Mesenteric fat pad (tissue), 1 donor: ENCODE results near the gene CYB561D2. TPM values are rescaled to one million over a fixed set of nuclear protein-coding genes. Genes with fewer than 3 reads are reported as not detected.

Experiments
- DNase-seq: peaks from one replicate; pipeline ENCODE4 v3.0.0-alpha.2; 2020; ENCODE audit warnings: low spot score
- total RNA-seq: library from RNA; stranded (reverse); fragmentation: NEBNext Ultra II Directional; extraction: Animal tissue kit (Norgen Biotek cat#: 25700); gene quantifications from one replicate; pipeline ENCODE4 v1.2.1, GENCODE V29; 2021
- donor health status: DM: yes; HTN: yes; CAD: no.

Gene CYB561D2
- total RNA-seq, 1 donor from 2014 or later = 18.1 TPM

DNA sequence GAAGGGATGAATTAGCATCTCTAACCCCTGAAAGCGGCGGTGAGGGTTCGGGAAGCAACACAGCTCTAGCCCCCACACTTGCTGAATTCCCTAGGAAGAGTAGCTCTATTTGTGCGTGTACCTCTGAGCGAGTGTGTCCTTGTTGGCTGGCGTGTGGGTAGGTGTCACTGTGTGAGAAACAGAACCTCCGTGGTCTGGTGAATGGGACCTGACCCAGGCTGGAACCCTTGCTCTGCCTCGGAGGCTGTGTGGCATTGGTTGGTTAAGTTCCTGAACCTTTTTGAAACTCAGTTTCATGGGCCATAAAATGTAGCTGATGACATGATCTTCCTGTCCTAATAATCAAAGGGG, 9.1 kb downstream of the CYB561D2 start:
- DNase-seq = no peak

DNA sequence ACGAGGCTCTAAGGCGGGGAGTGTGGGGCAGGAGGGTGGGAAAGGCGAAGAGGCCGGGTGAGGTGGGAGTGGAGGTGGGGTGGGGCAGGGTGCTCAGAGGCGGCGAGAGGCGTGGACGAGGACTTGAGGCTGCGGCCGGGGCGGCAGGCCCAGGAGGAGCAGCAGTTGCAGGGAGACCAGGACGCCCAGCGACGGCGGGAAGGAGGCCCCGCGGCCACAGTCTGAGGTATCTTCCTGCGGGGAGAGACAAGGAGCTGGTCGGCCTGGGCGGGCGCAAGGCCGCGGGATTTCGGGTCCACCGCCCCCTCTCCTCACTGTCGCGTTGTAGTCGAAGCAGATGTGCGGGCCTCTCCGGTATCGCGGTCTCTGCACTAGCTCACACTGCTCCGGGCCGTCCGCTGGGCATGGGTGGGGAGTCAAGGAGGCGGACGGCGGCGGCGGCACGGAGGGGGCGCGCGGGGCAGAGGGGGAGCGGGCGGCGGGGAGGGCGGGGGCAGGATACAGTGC, 14.0 kb downstream of the CYB561D2 start:
- no peak for DNase-seq

DNA sequence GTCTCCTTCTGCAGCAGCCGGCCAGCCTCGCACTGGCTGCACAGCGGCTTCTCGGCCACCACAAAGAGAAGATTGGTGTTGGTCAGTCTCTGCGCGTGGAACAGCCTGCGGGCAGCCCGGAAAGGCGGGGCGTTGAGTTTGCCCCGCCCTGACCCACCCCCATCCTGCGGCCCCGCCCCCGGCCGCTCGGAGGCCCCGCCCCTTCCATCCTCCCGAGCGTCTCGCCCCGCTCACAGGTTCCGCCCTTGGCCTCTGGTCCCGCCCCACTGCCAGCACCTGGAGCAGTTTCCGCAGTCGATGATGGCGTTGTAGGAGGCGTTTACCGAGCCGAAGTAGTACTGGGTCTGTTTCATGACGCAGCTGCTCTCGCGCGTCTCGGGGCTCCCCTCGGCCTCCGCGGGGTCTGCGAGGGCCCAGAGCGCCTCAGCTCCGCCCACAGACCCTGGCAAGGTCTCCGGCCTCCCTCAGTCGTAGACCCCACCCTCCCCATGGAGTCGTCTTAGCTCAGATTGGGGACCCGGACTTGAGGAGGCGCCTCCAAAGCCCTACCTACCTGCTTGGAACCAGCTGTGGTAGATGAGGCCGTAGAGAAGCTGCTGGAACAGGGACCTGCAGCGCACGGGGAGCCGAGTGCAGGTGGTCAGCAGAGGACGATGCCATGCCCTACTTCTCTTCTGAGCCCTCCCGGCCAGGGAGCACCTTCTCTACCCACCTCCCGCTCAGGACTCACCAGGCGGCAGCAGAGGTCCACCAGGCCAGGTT, 14.6 kb downstream of the CYB561D2 start:
- DNase-seq = peak; percentile 95

DNA sequence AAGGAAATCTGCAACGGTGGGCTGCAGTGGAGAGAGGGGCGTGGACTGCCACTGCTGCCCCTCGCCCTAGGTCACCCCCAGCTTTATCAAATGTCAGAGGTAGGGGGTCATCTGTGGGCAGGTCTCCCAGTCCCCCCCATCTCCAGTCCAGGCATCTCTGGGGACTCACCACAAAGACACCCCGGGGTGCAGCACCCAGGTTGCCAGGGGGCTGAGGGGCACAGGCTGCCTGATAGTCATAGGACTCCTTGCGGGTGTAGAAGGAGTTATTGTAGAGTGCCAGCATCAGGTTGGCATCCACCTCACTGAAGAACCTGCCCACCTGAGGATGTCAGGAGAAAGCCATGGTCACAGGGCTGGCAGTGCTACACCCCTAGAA, 15.2 kb downstream of the CYB561D2 start:
- no peak for DNase-seq

DNA sequence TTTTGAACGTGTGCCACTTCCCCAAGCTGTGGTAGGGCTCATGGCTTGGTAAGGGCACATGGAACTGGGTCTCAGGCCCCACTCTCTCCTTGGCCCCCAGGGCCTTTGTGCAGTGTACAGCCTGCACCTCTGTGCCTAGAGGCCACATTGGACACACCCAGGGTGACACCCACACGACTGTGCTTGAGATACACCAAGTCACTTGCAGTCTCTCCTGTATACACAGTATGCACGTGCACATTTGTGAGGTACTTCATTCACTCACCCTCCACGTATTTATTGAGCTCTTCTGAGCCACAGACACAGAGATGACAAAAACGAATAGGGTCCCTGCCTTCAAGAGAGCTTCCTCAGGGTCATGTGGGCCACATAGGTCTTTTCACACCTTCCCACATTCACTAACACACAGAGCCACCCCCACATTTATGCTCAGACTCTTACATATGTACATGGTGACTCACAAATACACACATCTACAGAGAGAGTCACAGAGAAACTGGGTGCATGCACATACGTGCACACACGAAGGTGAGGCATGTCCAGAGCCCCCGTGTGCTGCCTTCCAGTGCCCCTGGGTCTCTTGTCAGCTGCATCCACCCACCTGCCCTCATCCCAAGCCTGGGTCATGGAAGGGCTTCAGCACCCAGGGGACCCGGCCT, 18.5 kb downstream of the CYB561D2 start:
- no peak for DNase-seq

DNA sequence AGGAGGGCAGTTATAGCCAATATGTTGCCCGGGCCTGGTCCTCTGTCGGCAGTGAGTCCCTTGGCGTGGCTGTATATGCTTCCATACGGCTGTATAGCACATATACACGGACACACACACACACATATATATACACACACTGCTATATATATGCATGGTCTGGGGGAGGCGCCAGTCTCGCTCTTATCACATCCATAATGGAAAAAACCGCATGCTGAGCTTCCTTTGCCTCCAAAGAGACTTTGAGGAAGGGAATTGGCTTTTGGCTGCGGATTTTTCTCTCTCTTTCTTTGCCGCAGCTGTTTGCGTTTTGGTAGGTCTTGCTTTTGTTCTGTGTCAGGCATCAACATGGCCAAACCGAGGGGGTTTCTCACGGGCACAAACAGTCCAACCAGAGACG, 19.9 kb downstream of the CYB561D2 start:
- no peak for DNase-seq

DNA sequence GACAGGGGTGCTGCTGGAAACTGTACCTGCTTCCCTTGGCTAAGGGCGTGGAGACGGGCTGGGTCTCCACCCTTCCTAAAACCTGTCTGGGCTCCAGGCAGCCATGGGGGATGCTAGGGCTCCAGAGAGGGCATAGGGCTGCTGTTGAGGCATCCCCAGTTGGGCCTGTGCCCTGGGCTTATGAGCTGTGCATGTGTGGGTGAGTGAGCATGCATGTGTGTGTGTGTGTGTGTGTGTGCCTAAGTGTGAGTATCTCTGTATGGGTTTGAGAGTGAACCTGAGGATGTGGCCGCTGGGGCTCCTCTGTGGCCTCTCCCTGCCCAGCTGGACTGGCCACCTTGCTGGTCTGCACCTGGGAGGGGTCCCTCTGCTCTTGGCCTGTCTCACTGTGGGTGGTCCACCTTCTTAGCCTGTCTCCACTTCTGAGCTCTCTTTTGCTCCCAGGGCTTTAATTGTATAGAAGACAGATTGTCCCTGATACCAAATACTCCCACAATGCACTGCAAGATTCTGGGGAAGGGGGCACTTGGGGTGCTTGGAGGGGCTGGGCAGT, 20.5 kb downstream of the CYB561D2 start:
- no peak for DNase-seq

DNA sequence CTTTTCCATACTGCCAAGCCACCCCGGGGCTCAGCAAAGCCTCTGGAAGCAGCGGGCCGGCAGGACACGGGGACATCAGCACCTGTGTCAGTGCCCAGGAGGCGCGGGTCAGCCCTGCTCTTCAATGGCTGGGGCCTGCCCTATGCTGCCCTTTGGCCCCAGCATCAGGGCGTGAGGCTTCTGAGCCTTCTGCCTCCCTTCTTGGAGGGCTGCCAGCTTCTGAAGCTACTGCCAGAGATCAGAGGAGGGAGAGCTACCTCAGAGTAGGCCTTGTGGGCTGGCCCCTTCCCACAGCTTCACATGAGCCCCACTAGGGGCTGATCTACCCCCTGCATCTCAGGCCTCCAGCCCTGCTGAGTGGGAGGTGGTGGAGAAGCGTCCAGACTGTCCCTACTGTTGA, 21.7 kb downstream of the CYB561D2 start:
- DNase-seq = no peak

DNA sequence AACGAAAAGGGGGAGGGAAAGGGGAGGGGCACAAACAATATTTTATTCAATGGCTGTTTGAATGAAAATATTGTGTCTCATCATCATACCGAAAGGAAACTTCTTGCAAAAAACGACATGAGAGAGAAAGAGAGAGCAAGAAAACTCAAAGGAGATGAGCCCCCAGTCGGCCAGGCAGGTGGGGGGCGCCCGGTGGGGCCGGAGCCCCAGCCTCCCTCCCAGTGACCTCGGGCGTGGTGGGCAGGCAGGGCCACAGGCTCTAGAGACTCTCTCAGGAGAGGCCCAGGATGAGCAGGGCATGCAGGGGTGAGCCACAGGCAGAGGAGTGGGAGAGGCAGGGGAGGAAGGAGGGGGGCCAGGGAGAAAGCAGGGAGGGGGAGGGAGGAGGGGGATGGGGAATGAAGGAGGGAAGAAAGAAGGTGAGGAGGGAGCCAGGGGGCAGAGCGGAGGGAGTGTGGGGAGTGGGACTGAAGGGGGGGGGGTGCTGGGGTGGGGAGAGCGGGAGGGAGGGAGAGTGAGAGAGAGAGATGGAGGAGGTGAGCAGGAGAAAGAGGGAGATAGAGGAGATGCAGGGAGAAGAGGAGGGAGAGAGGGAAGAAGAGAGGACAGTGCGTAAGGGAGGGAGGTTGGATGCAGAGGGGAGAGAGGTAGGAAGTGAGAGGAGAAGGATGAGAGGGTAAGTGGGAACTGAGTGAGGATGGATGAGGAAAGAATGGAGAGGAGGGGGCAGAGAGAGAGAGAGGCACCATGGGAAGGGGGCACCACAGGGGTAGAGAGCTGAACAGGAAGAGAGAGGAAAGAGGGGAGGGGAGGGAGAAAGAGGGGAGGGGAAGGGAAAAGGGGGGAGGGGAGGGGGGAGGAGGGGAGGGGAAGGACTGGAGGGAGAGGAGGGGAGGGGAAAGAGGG, 22.7 kb downstream of the CYB561D2 start:
- DNase-seq = no peak

DNA sequence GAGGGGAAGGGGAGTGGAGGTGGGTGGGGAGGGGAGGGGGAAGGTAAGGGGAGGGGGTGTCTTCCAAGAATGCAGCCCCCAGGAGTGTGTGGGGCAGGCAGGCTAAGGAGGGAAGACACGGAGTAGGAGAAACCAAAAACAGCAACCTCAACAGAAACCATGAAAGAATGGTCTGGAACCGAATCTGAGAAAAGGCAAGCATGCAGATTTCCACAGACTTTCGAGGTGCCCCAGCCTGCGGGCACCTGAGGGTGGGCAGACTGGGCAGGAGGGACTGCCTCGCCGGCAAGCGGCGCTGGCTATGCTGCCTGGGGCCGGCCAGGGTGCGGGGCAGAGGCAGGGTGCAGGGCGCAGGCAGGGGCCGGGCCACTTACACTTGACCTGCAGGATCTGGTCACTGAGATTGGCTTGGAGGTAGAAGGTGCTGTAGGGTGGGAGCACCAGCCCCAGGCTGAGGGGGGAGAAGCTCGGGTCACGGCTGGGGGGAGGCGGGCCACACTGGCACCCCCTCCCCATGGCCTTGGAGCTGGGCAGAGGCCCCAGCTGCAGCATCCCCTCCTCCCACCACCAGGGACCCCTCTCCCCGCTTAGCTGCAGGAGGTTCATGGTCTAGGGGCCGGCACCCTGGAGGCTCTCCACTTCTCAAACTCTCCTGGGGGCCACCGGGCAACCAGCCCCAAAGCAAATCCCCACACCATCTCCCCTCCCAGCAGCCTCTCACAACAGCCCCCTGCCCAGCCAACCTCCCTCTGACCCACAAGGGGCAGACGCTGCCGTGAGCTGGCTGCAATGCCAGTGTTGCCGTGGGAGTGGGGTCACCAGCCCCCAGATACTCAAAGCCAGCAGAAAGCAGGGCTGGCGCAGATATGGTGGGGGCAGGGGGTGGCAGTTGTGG, 23.9 kb downstream of the CYB561D2 start:
- no peak for DNase-seq

DNA sequence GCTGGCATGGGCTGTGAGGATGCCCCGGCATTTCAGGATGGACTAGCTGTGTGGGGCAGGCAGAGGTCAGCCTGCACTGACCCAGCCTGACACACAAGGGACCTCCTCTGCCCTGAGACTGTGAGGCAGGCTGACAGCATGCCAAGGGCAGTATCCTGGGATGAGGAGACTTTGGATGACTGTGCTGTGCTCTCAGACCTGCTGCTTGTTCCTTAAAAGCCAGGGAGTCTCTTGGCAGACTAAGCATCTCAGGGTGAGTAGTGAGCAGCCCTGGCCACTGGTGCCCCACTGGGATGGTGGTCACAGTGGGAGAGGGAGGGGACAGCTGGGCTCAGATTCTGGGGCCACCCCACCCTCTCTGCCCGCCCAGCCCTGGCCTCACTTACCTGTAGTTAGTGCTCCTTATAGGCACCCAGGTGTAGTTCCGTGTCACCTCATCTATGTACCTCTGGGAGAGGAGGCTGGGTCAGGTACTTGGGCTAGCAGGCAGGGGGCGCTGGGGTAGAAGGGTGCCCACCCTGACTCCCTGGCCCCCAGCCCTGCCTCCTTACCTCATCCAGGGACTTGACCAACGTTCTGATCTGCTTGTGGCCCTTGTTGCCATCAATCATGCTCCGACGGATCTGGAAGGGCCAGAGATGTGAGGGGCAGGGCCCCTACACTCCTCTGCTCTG, 24.7 kb downstream of the CYB561D2 start:
- DNase-seq = no peak

DNA sequence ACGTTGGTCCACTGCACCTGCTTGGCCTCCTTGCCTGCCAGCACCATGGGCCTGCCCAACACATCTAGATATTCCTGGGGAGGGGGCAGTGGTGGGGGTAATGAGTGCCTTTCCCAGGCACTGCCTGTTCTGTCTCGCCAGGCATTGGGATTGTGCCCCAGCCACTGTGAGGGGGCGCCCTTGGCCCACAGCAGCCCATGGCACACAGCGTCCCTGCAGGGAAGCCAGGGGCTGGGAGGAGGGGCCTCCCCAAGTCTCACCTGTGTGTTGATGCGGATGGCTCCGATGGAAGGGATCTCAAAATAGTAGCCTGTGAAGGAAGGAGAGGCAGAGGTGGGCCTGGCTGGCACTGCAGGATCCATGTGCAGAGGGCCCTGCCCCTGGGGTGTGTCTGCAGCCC, 27.4 kb downstream of the CYB561D2 start:
- DNase-seq = no peak

DNA sequence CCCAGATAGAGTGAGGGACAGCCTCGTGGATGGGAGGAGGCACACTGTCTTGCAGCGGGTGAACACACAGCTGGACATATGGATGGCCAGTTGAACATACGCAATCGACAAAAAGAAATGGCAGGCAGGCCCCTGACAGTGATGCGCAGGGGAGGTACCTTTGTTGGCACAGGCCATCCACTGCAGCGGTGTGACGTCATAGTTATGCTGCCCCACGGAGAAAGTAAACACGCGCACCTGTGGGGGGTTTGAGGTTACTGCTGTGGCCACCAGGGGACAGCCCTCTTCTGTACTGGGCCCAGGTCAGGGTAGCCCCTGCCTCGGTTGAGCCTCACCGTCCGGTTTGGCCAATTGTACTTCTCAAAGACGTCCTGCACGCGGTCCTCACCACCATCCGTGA, 28.1 kb downstream of the CYB561D2 start:
- no peak for DNase-seq

DNA sequence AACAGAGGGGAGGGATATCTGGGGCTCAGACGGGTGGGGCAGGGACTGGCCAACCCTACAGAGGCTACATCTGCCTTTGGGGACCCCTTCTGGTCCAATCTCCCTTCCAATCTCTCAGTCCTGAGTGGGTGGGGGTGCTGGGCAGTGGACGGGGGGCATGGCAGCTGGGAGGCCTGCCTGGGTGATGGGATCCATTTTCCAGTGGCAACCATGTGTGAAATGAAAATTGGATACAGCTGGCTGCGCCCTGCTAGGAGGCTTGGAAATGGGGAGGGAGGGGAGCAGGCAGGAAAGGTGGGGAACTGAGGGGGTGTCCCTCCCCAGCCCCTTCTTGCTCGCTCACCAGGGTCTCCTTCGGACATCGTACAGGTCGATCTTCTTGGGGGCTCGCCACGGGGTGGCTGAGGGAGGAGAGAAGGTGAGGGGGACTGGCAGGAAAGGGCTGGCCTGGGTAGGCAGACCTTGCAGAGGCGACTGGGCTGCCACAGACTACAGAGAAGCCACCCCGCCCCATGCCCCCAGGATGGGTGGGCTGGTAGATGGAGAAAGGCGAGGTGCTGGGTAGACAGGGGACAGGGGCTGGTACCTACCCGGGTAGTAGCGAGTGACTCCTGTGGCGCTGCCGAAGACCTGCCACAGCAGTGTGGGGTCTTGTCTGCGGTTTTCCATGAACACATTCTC, 29.9 kb downstream of the CYB561D2 start:
- DNase-seq = no peak

DNA sequence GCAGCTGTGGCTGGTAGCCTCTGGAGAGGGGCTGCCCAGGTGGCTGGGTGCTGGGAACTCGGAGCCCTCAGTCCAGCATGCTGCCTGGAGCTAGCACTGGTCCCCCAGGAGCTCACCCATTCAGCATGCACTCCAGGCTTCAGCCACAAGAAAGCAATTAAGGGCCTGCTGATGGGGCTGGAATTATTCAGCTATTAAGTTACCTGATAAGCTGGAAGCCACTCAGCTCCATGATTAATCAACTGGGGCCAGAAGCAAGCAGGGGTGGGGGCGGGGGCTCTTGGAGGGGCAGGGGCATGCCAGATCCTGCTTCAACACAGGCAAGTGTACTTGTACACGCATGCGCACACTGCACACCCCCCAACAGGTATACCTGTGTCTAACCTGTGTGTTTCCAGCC, 30.7 kb downstream of the CYB561D2 start:
- no peak for DNase-seq

DNA sequence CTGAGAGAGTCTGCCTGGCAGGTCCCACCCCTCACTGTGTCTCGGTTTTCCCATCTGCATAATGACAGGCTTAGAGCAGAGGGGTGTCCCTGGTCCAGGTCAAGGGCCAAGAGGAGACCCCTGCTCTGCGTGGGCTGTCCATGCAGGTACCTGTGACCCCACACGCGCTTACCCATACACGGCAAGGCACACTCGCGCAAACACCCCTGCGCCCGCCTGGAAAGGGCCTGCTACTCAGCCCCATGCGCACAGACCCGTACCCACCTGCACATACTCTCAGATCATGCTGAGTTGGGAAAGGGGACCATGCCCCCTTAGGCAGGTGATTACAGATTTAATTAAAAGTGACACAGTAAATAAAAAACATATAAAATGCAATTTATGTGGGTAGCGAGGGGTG, 32.1 kb downstream of the CYB561D2 start:
- DNase-seq = no peak

DNA sequence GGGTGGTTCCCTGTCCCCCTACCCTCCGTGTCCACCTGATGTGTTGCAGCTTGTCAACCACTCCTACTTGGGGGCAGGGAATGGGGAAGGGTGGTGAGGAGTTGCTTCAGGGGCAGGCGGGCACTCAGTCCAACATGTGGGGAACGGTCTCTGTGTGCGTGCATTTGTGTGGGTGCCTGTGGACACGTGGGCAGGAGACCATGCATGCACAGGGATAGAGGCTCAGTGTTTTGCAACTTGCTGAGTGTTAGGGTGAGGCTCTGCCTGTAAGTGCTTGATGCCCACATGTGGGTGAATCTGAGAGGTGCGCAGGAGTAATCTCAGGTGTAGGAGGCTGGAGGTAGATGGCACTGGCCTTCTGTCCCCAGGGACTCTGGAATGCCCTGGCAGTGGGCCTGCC, 33.1 kb downstream of the CYB561D2 start:
- no peak for DNase-seq

DNA sequence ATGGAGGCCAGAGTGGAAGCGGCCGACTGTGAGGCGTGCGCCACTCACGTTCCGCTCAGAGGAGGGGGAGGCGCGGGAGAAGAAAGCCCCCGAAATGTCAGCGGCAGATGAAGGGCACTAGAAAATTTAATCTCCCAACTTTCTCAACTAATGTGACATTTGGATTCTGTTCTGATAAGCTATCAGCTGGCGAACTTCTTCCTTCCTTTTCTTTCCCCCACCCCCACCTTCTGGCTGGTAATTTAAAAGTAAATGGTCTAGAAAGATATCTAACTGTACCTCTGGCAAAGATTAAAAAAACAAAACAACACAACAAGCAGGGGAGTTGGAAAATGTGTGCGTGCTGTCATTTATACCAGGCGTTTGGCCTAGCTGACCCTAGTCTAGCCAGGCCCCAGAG, 35.1 kb downstream of the CYB561D2 start:
- DNase-seq = no peak

DNA sequence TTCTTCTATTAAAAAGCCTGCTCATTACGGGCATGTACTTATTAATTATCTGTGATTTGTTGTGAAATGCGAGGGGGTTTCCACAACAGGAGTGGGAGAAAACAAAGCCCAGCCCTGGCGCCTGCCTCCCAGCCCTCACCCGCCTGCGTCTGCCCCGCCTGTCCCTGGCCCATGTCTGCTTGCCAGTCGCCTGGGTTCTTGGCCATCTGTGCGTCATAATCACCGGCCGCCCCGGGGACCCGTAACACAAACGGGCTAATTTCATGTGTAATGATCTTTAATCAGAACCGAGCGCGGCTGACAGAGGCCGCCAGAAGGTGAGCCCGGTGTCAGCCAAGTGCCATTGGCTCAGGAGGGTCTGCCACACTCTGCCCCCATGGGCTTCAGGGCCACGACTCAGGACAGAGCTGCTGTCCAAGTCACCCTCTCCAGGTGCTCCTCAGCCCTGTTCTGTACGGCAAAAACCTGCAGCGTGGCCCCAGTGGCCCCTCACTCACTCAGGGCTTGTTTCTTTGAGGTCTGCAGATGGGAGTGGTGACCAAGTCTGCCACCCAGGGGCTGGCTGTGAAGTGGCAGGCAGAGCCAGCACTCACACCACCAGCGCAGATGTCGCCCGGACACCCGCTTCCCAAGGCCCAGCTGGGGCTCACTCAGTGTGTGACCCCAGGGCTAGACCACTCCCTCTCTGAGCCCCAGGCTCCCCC, 37.5 kb downstream of the CYB561D2 start:
- DNase-seq = no peak
